GM18868 (cell line): ENCODE measurements around the gene ADGRL2.
"Not testable (repeated sequence)": the region's sequence is repeated elsewhere in the genome, so short reads cannot be mapped to it uniquely, and the experiment has no call there.

Experiments
- ATAC-seq: cut with Tn5 transposase; IDR thresholded peaks from one replicate; pipeline ENCODE4 v1.9.1; 2021; ENCODE audit warnings: mild to moderate bottlenecking, moderate library complexity; ENCODE audit not compliant: unreplicated experiment

The ADGRL2 gene

GRCh38 chr1:81846630-81847029 lies 45.9 kb downstream of the ADGRL2 start:
- no peak for ATAC-seq

- no peak for ATAC-seq
Measured at GRCh38 chr1:81847063-81847462, 46.3 kb downstream of the ADGRL2 start.

DNA sequence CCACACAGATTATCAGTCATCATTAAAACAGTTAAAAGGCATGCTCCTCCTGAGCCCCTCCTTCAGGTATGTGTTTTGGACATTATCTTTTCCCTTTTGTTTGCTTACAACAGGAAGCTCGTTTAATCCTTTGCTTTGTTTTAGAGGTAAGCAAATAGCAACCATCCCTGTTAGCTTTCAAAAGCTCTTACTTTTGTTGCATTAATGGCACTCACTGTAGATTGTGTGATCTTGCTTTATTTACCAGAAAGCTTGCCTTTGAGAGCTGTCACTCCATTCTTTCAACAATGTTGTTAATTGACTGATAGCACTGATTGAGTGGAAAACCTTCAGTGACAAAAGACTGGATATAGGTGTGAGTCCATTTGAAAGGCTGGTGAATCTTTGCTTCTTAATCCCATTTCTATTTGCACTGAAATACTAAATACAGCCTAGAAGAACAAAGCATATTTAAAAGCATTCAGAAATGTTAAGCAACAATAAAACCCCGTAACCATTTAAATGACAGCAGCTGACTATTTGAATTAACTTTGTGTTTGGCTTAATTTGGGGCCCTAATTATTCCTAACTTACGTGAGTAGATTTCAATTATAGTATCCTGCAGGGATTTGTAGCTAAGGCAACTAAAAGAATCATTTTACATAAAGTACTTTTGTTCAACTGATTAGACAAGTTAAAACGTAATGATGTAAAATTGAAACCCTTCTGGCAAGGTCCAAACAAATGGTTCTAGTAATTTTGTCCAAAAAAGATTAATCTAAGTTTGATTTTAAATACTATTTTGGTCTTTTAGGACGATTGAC lies 48.3 kb downstream of the ADGRL2 start:
- no peak for ATAC-seq

- ATAC-seq = no peak
Measured at GRCh38 chr1:81850031-81850430, 49.3 kb downstream of the ADGRL2 start.

DNA sequence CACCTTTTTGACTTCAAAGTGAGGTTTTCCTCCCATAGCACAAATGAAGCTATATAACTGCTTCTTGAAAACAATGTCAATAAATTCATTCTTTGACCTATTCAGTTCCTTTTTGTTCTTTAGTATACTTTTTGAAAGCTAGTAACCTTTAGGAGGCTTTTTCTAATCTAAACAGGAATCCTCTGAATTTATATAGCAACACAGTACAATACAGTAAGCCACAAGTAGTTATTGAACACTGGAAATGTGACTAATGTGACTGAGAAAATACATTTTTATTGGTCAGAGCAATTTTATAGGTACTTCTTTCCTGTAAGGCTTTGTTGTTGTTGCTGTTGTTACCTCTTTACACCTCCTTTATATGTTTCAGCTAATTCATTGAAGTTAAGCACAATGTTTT lies 49.8 kb downstream of the ADGRL2 start:
- ATAC-seq = no peak

GRCh38 chr1:81851217-81851616 lies 50.5 kb downstream of the ADGRL2 start:
- no peak for ATAC-seq

- ATAC-seq = no peak
Measured at GRCh38 chr1:81852961-81853360, 52.2 kb downstream of the ADGRL2 start.

- ATAC-seq = no peak
Measured at GRCh38 chr1:81867235-81867634, 66.5 kb downstream of the ADGRL2 start.

- no peak for ATAC-seq
Measured at GRCh38 chr1:81869307-81869706, 68.6 kb downstream of the ADGRL2 start.

DNA sequence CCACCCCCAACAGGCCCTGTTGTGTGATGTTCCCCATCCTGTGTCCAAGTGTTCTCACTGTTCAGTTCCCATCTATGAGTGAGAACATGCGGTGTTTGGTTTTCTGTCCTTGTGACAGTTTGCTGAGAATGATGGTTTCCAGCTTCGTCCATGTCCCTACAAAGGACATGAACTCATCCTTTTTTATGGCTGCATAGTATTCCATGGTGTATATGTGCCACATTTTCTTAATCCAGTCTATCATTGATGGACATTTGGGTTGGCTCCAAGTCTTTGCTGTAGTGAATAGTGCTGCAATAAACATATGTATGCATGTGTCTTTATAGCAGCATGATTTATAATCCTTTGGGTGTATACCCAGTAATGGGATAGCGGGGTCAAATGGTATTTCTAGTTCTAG lies 70.4 kb downstream of the ADGRL2 start:
- ATAC-seq = not testable (repeated sequence)

GRCh38 chr1:81873946-81874345 lies 73.2 kb downstream of the ADGRL2 start:
- no peak for ATAC-seq

DNA sequence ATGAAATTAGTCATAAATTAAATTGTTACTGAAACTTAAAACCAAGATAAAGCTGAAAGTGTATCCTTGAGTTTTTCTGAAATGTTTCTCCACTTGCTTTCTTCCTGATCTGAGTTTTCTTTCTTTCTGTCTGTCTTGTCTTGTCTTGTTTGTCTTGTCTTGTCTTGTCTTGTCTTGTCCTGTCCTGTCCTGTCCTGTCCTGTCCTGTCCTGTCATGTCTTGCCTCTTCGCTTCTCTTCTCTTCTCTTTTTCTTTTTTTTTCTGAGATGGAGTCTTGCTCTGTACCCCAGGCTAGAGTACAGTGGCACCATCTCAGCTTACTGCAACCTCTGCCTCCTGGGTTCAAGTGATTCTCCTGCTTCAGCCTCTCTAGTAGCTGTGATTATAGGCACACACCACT lies 73.7 kb downstream of the ADGRL2 start:
- ATAC-seq = no peak

DNA sequence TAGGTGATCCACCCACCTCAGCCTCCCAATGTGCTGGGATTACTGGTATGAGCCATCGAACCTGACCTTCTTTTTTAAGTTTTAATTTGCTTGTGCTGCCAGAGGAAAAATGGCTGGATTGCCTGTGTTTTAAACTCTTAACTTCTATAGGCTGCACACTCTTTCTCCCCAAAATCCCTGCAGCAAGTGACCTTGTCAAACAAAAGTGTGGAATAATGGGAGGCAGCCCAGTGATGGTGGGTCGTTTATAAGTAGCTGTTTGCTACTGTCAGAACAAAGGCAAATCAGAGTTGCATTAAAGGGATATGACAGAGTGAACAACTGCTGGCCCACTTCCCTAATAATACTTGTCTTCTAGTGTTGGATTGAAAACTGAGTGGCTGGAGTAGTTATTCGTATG lies 74.2 kb downstream of the ADGRL2 start:
- no peak for ATAC-seq

GRCh38 chr1:81876901-81877733 lies 76.4 kb downstream of the ADGRL2 start:
- no peak for ATAC-seq

DNA sequence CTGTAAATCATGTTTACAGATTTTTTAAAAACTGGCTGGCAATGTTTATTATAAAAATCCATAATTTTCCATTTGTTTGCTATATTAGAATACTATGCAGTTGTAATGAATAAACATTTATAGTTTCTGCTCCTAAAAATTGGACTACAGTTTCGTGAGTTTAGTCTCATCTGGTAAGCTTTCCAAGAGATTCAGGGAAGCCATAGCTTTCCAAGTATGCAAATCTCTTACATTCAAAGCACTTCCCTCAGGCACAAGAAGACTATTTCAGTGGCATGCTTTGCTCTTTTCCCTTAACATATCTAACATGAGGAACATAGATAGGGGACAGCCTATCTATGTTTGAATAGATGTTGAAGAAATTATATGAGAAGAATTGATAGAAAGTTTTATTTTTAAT lies 77.2 kb downstream of the ADGRL2 start:
- no peak for ATAC-seq

- no peak for ATAC-seq
Measured at GRCh38 chr1:81878538-81878937, 77.8 kb downstream of the ADGRL2 start.

DNA sequence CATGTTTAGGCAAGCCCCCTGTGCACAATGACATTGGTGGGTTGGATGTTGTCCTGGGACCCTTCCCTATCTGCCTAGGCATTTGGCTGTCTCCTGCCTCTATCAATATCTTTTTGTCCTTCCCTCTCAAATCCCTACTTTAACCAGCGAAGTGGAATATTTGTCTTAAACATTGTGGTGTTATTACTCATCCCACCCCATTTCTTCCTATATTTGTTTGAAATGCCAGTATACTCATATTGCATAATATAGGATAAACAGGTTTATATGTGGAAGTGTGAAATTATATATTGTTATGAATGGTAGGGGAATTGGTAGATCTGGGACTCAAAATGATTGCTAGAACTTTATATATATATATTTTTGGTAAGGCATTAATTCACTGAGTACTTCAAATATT lies 80.0 kb downstream of the ADGRL2 start:
- no peak for ATAC-seq

DNA sequence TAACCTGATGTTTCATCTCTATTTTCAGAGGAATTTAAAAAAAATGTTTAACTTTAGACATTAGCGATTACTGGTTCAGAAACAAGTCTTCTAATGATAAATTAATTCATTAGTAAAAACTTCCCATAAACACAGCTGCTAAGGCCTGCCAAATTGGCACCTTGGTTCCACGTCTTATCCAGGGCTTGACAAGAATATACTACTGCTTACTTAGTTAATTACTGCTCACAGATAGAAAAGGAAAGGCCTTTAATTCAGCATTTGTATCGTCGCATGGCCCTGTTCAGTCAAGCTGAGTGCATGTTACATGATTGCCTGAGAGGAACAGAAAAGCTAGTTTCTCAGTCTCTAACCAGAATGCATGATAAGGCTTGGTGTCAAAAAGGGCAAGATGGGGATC lies 84.6 kb downstream of the ADGRL2 start:
- no peak for ATAC-seq

DNA sequence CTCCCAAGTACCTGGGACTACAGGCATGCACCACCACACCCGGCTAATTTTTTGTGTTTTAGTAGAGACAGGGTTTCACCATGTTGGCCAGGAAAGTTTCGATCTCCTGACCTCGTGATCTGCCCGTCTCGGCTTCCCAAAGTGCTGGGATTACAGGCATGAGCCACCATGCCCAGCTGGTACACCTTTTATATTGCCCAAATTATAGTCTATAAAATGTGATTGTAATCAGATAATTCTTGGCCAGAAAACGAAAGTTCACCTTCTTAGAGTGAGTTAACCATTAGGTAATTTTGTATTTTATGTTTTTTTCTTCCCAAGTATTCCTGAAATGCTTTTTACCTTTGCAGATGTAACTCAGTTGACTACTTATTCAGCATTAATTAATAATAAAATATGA lies 85.6 kb downstream of the ADGRL2 start:
- ATAC-seq = not testable (repeated sequence)

DNA sequence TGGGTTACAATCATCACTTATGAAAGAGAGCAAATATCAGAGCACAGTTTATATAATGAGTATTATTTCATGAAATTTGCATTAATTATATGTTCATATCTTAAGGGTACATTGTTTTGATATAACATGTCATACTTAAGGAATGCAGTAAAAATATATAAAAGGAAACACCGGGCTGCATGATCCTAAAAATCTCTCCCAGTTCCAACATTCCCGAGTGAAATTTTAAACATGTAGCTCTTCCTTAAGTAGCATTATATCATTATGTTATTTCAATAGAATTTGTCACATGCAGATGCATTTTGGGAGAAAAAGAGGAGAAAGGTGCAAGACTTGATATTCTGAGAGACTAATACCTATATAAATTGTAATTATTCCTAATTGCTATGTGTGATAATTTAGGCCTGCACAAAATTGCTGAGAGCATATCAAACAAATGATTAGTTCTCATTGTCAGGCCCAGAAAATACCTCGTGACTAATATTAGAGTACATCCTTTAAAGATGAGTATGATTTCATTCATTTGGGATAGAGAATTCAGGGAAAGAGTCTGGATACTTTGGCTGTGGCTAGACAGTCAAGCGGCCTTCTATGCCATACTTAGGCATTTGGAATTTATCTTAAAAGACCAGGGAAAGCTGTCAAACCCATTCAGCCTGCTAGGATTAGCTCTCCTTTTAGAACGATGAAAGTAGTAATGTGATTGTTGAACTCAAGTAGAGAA lies 86.8 kb downstream of the ADGRL2 start:
- ATAC-seq = no peak

DNA sequence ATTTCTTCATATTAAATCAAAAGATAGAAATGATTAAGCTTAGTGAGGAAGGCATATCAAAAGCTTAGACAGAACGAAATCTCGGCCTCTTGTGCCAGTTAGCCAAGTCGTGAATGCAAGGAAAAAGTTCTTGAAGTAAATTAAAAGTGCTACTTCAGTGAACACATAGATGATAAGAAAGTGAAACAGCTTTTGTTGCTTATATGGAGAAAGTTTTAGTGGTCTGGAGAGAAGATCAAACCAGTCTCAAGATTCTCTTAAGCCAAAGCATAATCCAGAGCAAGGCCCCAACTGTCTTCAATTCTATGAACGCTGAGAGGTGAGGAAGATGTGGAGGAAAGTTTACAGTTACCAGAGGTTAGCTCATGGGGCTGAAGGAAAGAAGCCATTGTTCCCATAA lies 88.4 kb downstream of the ADGRL2 start:
- no peak for ATAC-seq

DNA sequence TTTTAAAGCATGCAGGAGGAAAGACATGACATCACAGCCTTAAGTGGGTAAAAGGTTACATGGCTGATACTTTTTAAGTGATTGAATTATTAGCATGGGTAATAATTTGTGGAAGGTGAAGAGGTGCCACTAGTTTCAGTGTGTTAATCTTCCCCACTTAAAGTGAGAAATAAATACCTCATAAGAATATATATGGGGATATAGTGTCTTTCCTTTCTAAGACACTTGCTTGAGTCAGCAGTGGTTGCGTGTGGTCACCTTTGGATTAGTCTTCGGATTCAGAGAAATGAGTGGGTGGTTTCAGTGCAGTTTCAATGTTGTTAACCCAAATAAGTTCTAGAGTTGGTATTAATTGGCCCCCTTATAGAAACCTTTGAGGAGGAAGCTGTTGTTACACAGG lies 94.1 kb downstream of the ADGRL2 start:
- ATAC-seq = no peak
